ENCODE results near the gene PCK2. TPM values are rescaled to one million over a fixed set of nuclear protein-coding genes. Genes with fewer than 3 reads are reported as not detected.
A peak's percentile ranks its signal among the peaks of the same experiment; 100 is the strongest.
"Not testable (repeated sequence)": the region's sequence is repeated elsewhere in the genome, so short reads cannot be mapped to it uniquely, and the experiment has no call there.

PCK2 gene
- 30.5 and 36.1 TPM in 2 replicates for total RNA-seq (2014; rRNA removed; shearing (Covaris generic))

DNA sequence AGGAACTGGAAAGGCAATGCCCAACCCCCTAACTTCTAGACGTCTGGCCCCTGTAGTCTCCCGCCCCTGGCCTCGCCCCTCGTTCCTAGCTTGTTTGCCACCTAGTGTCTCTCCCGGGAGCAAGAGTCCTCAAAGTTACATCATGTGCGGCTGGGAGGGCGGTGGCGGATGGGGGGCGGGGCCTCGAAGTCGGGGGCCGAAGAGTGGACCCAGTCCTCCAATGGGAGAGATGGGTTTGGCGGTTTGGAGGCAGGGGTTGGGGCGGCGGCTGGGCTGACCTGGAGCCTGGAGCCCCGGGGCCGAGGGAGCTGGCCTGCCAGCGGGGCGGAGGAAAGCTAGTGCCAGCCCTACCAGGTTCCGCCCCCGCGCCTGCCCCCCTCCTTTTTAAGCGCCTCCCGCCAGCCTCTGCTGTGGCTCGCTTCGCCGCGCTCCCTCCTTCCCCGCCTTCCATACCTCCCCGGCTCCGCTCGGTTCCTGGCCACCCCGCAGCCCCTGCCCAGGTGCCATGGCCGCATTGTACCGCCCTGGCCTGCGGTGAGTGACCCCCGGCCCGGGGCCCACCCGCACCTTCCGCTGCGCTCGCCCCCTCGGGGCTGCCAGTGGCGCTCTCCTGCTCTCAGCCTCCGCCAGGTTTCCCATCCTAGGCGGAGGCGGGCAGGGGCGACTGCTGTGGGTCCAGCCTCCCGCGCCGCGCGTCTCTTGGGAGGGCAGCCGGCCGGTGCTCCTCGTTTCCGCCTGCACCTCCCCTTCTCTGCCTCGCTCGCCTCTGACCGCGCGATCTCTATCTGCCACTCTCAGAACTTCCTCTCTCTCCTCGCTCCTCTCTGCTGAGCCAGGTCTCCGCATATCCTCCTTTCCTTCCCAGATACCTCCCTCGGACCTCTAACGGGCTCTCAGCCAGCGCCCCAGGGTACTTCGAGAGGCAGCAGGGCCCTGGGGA, at the start of gene PCK2:
PCK2 (plus strand) TSS at position 411 of the 940 bp plus-strand sequence; CDS start at position 506, 95 bp downstream.
- peak; percentile 77 for DNase-seq (ENCODE audit: low spot score)

DNA sequence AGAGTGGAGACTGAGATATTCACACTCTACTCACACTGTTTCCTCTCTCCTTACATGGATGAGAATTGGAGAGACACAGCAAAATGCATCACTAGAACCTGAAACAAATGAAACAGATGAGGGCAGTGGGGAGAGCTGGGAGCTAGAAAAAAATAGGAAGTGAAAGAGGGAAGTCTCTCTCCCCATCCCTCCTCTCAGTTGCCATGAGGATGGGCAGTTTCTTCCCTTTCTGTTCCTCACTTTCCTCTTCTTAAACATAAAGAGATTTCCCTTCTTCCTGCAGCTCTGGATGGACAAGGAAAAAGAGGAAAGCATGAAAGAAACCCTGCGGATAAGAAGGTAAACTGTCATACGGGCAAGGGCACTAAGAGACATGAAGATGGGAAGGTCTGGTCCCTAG, 45.1 kb upstream of the PCK2 start:
- not testable (repeated sequence) for DNase-seq (ENCODE audit: low spot score)

DNA sequence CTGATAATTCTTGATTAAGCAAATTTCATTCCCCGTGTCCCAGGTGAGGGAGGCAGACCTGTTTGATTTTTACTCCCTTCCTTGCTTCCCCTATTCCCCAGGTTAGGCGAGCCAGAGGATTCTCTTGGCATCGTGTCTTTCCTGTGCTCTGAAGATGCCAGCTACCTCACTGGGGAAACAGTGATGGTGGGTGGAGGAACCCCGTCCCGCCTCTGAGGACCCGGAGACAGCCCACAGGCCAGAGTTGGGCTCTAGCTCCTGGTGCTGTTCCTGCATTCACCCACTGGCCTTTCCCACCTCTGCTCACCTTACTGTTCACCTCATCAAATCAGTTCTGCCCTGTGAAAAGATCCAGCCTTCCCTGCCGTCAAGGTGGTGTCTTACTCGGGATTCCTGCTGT, 43.4 kb upstream of the PCK2 start:
- DNase-seq (ENCODE audit: low spot score): not testable (repeated sequence)

DNA sequence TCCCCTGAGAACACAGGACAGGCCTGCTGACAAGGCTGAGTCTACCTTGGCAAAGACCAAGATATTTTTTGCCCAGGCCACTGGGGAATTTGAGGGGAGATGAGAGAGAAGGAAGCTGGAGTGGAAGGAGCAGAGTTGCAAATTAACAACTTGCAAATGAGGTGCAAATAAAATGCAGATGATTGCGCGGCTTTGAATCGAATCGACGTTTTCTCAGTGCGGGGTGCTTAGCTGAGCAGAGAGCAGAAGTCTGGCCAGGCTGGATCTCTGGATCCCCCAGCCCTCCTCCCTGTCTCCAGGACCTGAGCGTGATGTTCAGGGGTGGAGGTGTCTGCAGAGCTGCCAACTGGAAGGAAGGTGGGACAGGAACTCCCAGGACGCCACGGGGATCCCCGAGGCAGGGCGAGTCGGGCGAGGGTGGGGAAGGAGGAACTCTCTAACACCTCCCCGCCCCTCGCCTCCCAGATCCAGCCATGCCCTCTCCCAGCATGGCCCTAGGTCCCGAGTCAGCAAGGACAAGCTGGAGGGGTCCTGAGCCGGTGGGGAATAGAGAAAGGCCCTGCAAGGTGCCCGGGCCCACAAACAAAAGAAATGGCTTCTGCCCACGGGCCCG, 42.8 kb upstream of the PCK2 start:
- peak; percentile 3 for DNase-seq (ENCODE audit: low spot score)

DNA sequence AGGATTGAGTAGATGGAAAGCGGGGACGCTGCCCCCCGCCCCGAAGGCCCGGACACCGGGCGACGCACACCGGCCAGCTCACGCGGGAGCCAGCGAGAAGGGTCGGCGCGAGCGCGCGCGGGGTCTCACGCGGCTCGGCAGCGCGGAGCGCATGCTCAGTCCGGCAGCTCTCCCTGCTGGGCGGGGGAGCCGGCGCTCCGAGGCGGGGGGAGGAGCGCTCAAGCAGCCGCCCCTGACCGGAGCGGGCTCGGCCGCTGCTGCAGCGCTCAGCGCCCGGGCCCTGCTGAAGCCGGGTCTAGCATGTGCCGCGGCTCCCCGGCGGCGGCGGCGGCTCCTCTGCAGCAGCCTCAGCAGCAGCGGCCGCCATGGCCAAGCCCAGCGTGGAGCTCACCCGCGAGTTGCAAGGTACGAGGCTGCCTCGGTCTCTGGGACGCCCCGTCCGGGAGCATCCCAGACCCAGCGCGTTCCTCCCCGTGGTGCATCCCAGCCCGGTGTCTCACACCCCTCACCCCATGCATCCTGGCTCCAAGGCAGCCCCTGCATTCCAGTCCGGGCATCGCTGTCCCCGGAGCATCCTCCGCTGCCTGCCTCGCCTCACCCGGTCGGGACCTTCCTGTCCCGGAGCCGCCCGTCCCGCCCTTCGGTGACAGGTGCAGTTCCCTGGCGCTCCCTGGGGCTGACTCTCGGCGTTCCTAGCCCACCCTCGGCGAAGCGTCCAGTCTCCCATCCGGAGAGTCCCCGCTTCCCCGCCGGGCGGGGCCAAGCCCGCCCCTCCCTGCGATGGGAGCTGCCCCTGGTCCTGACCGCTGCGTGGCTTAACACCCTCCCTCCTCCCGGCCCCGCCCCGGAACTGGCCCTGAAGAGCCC, 42.1 kb upstream of the PCK2 start, which contains the start of gene CARMIL3:
CARMIL3 (plus strand) TSS at position 221 of the 867 bp plus-strand sequence; CDS start at position 366, 145 bp downstream.
- peak; percentile 28 for DNase-seq (ENCODE audit: low spot score)

DNA sequence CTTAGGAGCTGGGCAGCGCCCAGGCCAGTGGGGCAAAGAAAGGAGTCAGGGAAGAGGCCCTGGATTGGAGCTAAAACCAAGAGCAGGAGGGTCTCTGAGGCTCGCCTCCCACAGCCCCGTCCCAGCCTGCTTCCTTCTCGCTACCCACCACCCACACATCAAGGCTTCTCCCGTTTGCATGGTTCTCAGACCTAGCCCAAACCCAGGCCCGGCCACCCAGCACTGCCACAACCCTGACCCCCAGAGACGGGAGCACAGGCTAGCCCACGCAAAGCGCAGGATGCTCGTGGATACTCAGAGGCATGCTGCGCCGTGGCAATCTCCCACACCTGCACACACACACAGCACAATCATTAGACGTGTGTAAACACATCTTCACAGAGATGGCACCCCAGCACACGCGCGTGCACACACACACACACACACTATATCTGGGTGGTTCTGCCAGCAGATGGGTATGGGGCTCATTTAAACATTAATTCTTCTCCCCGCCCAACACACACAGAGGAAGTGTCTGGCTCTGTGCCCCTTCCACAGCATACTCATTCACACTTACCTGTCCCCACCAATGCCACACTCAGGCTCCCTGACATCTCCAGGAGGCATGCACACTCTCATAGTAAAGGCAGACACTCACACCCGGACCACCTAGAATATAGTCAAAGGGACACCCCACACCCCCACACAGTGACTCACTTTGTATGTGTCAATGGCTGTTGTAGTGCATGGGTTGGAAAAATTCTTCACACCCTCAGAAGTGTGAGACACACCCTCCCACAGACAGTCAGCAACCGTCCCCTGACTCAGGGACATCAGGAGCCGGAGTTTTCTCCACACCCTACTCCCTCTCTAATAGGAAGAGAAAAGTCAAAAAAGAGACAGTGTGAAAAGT, 41.2 kb upstream of the PCK2 start:
- no peak for DNase-seq (ENCODE audit: low spot score)

DNA sequence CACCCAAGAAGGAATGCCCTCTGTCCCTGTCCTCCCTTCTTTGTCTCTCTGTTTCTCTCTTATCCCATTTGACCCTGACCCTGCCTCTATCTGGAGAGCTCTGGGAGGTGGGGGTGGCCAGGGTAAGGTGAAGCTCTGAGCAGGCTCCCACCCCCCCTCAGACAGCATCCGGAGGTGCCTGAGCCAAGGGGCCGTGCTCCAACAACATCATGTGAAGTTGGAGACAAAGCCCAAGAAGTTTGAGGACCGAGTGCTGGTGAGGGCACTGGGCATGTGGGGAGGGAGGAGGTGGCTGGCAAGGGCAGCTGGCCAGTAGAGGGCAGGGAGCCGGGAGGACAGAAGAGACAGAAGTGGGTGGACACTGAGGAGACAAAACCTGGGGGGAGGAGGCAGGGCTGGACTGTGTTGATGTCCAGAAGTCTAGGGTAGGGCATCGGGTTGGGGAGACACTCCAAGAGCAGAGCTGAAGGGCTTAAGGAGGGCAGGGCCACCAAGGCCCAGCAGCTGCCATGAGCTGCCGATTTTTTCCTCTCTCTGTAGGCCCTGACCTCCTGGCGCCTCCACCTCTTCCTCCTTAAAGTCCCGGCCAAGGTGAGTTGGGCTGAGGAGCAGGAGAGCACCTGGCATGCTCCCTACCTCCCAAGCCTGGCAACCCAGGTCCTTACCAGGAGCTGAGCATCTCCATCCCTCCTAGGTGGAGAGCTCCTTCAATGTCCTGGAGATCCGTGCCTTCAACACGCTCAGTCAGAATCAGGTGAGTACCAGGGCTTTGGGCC, 40.4 kb upstream of the PCK2 start:
- no peak for DNase-seq (ENCODE audit: low spot score)

DNA sequence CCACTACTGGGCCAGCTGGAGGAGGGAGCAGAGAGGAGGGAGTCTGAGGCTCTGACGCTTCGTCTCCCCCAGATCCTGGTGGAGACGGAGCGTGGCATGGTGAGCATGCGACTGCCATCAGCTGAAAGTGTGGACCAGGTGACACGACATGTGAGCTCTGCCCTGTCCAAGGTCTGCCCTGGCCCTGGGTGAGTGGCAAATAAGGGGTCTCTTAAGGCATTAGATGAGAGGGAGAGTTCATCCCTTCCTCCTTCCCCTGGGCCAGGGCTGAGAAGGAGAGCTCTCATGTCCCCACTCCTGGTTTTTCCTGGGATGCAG, 39.8 kb upstream of the PCK2 start:
- no peak for DNase-seq (ENCODE audit: low spot score)

DNA sequence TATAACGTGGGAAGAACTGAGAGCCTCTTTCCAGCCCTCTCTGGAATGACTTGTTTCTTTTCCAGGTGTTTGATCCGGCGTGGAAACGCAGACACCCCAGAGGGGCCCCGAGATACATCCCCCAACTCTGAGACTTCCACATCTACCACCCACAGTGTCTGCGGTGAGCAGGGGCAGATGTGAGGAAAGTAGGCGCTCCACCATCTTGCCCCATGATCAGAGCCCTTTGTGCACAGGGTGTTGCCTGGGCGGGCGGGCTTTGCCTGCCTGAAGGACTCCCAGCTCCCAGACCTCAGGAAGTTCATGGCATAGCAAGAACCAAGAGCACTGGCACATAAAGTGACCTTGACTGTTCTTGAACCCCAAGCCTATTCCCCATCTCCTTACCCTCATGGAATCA, 39.5 kb upstream of the PCK2 start:
- DNase-seq (ENCODE audit: low spot score): no peak

DNA sequence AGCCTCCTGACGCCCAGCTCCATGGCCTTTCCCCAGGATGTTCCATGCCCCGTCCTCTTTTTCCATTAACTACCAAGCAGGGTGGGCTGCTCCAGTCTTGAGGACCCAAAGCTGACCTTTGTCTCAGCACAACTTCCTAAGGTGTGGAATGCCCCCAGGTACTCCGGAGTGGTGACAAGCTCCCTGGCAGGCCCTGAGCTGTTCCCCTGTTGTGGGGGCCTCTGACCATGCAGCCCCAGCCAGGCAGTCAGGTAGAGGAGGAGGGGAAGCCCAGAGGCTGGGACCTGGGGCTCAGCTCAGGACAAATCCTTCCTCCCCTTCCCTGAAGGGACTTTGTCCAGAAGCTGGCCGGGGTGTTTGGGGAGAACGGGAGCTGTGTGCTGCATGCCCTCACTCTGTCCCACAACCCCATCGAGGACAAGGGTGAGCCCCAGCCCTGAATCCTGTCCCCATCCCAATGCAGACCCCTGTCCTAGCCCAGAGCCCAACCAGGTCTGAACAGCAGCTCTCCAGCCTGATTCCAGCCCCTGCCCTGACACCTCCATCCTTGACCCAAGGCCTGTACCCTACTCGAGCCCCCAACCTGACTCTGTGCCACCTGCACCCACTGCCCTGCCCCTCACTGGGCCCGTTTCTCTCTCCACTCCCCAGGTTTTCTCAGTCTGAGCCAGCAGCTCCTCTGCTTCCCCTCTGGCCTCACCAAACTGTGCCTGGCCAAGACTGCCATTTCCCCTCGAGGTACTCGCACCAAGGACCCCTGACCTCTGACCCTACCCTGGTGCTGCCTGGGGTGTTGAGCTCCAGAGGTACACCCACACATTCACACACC, 37.9 kb upstream of the PCK2 start:
- no peak for DNase-seq (ENCODE audit: low spot score)

DNA sequence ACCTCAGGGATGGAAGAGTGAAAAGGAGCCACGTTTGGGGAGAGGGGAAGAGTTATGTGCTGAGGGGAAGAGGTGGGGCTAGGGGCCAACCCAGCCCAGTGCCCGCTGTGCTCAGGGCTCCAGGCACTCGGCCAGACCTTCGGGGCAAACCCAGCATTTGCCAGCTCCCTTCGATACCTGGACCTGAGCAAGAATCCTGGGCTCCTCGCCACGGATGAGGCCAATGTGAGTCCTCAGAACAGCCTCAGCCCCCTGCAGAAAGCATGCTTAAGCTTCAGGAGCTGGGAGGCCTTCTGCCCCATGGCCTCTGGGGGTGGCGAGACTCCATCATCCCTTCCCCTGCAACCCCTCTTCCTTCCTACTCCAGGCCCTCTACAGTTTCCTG, 37.3 kb upstream of the PCK2 start:
- no peak for DNase-seq (ENCODE audit: low spot score)

DNA sequence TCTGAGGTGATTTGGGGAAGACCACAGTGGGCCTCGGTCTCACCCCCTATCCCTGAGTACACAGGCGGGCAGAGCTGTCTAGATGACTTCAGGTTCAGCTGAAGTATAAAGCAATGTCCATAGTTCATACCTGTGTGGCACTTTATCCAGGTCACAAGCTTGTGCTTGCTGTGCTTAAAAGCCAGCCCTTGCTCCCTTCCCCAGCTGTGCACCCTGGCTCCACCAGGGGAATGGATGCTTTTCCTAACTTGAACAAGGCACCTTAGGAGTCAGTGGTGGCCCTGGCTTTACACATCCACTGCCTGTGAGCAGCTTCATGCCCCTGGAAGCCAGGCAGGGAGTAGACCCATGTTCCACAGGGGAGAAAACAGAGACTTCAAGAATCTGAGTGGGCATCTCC, 36.8 kb upstream of the PCK2 start:
- no peak for DNase-seq (ENCODE audit: low spot score)

DNA sequence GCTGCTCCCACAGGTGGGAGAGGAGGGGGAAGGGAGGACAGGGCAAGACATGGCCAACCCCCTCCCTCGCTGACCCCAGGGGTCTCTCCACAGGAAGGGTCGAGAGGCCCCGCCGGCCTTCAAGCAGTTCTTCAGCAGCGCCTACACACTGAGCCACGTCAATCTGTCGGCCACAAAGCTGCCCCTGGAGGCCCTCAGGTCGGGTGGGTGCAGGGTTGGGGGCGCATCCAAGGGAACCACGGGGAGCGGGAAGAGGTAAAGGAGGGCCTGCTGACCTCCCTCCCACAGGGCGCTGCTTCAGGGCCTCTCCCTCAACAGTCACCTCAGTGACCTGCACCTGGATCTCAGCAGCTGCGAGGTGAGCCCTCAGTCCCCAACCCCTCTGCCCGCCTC, 36.2 kb upstream of the PCK2 start:
- no peak for DNase-seq (ENCODE audit: low spot score)

DNA sequence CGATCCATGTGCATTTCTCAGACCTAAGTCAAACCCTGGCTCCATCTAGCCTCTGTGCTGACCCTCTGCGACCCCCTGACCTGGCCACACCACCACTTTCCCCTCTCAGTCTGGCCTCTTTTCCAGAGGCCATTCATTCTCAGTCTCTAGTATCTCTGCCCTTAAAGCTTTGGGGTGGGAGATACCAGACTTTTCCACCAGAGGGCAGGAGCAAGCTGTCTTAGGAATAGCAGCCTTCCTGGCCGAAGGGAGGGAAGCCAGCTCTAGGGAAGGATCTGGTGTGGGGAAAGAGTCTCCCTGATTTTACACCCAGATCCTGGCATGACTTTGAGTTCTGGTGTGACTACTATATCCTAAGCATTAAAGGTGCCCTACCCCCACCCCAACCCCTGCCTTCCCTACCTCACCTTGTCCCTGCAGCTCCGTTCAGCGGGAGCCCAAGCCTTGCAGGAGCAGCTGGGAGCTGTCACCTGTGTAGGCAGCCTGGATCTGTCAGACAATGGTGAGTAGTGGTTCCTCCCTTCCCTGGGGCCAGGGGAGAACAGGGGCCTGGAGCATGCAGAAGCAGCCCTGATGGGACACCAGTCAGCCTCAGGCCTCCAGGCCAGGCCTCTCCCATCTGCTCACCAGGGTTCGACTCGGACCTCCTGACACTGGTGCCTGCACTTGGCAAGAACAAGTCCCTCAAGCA, 35.7 kb upstream of the PCK2 start:
- peak; percentile 73 for DNase-seq (ENCODE audit: low spot score)

DNA sequence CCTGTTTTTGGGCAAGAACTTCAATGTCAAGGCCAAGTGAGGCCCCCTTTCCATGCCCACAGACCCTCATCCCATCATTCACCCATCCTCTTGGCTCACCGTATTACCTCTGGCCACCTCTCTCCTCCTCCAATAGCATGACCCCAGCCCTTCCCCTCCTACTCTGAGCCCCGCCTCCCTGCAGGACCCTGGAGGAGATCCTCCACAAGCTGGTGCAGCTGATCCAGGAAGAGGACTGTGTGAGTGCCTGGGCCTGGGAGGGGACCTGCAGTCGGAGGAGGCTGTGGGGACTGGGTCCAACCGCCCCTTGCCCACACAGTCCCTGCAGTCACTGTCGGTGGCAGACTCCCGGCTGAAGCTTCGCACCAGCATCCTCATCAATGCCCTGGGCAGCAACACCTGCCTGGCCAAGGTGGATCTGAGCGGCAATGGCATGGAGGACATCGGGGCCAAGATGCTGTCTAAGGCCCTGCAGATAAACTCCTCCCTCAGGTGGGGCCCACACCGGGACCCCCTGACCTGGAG, 35.1 kb upstream of the PCK2 start:
- no peak for DNase-seq (ENCODE audit: low spot score)

DNA sequence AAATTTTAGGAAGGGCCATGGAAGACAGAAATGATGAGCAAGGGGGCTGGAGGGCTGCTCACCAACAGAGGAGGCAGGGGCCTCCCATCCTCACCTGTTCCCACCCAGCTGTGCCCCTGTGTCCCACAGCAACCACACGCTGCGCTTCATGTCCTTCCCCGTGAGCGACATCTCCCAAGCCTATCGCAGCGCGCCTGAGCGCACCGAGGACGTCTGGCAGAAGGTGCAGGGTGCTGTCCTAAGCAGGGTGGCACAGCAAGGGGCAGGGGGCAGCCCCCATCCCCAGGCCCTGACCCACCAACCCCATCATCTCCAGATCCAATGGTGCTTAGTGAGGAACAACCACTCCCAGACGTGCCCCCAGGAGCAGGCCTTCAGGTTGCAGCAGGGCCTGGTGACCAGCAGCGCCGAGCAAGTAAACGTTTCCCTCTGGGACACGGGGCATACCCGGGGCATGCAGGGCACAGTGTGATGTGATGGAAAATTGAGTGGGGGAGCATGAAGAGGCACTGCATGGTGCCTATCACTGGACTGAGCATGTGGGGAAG, 34.2 kb upstream of the PCK2 start:
- DNase-seq (ENCODE audit: low spot score): no peak

DNA sequence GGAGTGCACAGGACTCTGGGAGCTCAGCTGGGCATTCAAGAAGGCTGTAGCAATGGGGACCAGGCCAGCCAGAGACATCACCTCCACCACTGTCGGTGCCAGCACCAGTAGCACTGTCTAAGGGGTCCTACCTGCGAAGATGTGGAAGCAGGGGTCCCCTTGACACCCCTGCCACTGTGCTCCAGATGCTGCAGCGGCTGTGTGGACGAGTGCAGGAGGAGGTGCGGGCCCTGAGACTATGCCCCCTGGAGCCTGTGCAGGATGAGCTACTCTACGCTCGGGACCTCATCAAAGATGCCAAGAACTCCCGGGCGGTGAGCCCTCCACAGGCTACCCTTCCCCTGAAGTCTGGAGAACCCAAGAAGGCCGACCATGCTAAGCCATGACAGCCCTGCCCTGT, 33.7 kb upstream of the PCK2 start:
- no peak for DNase-seq (ENCODE audit: low spot score)
